KOPT-K1 (cell line): ENCODE measurements around the gene ENPP1.

Experiments
- H3K27ac ChIP-seq: fragments of 200-600 bp; sonication (generic); 2 replicates; pipeline ENCODE4 v1.5.1; 2016; ENCODE audit warnings: antibody characterized with exemption, mild to moderate bottlenecking, low read depth, low read length; ENCODE audit not compliant: poor library complexity, severe bottlenecking
- H3K36me3 ChIP-seq: fragments of 200-600 bp; sonication (generic); 2 replicates; pipeline ENCODE4 v1.5.1; 2017; ENCODE audit warnings: antibody characterized with exemption, mild to moderate bottlenecking, low read length, moderate library complexity; ENCODE audit not compliant: insufficient read depth
- H3K9me3 ChIP-seq: fragments of 200-600 bp; sonication (generic); 2 replicates; pipeline ENCODE4 v1.5.1; 2017; ENCODE audit warnings: antibody characterized with exemption, low read length, mild to moderate bottlenecking; ENCODE audit not compliant: insufficient read depth, poor library complexity, severe bottlenecking

ENPP1 gene

GRCh38 chr6:131775886-131776285 is 31.9 kb upstream of the ENPP1 start:
- Histone ChIP-seq H3K9me3 (no peaks in the 10 kb centered on the region), H3K36me3 (no peaks in the 10 kb centered on the region), H3K27ac (no peak overlapping the region)

GRCh38 chr6:131776985-131777384 is 30.8 kb upstream of the ENPP1 start:
- Histone ChIP-seq H3K27ac (no peak overlapping the region), H3K36me3 (no peaks in the 10 kb centered on the region), H3K9me3 (no peaks in the 10 kb centered on the region)

- H3K27ac ChIP-seq: no peak overlapping the region
- H3K9me3 ChIP-seq: no peaks in the 10 kb centered on the region
- H3K36me3 ChIP-seq: no peaks in the 10 kb centered on the region
Observed at GRCh38 chr6:131778169-131778568, 29.7 kb upstream of the ENPP1 start.

GRCh38 chr6:131779304-131779703 is 28.5 kb upstream of the ENPP1 start:
- H3K27ac ChIP-seq: no peak overlapping the region
- no peaks in the 10 kb centered on the region for H3K36me3 ChIP-seq
- H3K9me3 ChIP-seq: no peaks in the 10 kb centered on the region

GRCh38 chr6:131780600-131780999 is 27.2 kb upstream of the ENPP1 start:
- no peaks in the 10 kb centered on the region for H3K9me3 ChIP-seq
- no peaks in the 10 kb centered on the region for H3K36me3 ChIP-seq
- no peak overlapping the region for H3K27ac ChIP-seq

GRCh38 chr6:131781687-131782086 is 26.1 kb upstream of the ENPP1 start:
- Histone ChIP-seq H3K9me3 (no peaks in the 10 kb centered on the region), H3K27ac (no peak overlapping the region), H3K36me3 (no peaks in the 10 kb centered on the region)

- Histone ChIP-seq H3K9me3 (no peaks in the 10 kb centered on the region), H3K36me3 (no peaks in the 10 kb centered on the region), H3K27ac (no peak overlapping the region)
Observed at GRCh38 chr6:131782764-131783163, 25.1 kb upstream of the ENPP1 start.

GRCh38 chr6:131784561-131784960 is 23.3 kb upstream of the ENPP1 start:
- Histone ChIP-seq H3K36me3 (no peaks in the 10 kb centered on the region), H3K27ac (no peak overlapping the region), H3K9me3 (no peaks in the 10 kb centered on the region)

GRCh38 chr6:131787079-131787478 is 20.7 kb upstream of the ENPP1 start:
- H3K9me3 ChIP-seq: no peaks in the 10 kb centered on the region
- no peaks in the 10 kb centered on the region for H3K36me3 ChIP-seq
- H3K27ac ChIP-seq: no peak overlapping the region

- Histone ChIP-seq H3K27ac (no peak overlapping the region), H3K9me3 (no peaks in the 10 kb centered on the region), H3K36me3 (no peaks in the 10 kb centered on the region)
Observed at GRCh38 chr6:131787766-131788712, 19.8 kb upstream of the ENPP1 start.

GRCh38 chr6:131789219-131789618 is 18.6 kb upstream of the ENPP1 start:
- Histone ChIP-seq H3K9me3 (no peaks in the 10 kb centered on the region), H3K36me3 (no peaks in the 10 kb centered on the region), H3K27ac (no peak overlapping the region)

GRCh38 chr6:131791476-131791875 is 16.3 kb upstream of the ENPP1 start:
- H3K36me3 ChIP-seq: no peaks in the 10 kb centered on the region
- no peaks in the 10 kb centered on the region for H3K9me3 ChIP-seq
- H3K27ac ChIP-seq: no peak overlapping the region

- Histone ChIP-seq H3K27ac (no peak overlapping the region), H3K9me3 (no peaks in the 10 kb centered on the region), H3K36me3 (no peaks in the 10 kb centered on the region)
Observed at GRCh38 chr6:131792091-131792496, 15.7 kb upstream of the ENPP1 start.

GRCh38 chr6:131795366-131795765 is 12.5 kb upstream of the ENPP1 start:
- Histone ChIP-seq H3K36me3 (no peaks in the 10 kb centered on the region), H3K27ac (no peak overlapping the region), H3K9me3 (no peaks in the 10 kb centered on the region)

- Histone ChIP-seq H3K36me3 (no peaks in the 10 kb centered on the region), H3K27ac (no peak overlapping the region), H3K9me3 (no peaks in the 10 kb centered on the region)
Observed at GRCh38 chr6:131802347-131802746, 5.5 kb upstream of the ENPP1 start.
